Activated B cell treated with CpG ODN at 0.5 μM for 24 hours (primary cell): ENCODE data around the gene MYBPC1. TPM values are rescaled to one million over a fixed set of nuclear protein-coding genes. Genes with fewer than 3 reads are reported as not detected.

Experiments
- ATAC-seq: fragments of 200-7000 bp; cut with Tn5 transposase; one replicate; pipeline ENCODE4 v1.10.0; 2021; ENCODE audit warnings: low read depth, mild to moderate bottlenecking, moderate library complexity
- CTCF ChIA-PET: fragments of 350-600 bp; sonication (Branson Sonifier 250); formaldehyde crosslinking; loops from one replicate; lab custom pipeline; 2021; ENCODE audit warnings: antibody characterized with exemption; lab: Charles Lee
- POLR2A ChIA-PET: fragments of 350-600 bp; sonication (Branson Sonifier 250); formaldehyde crosslinking; loops from one replicate; lab custom pipeline; 2021; ENCODE audit warnings: antibody characterized with exemption; lab: Charles Lee
- DNase-seq: peaks from one replicate; pipeline ENCODE4 v3.0.0; 2022
- H3K27ac Mint-ChIP-seq: one replicate; pipeline ENCODE4 v1.8.0; 2020; ENCODE audit warnings: mixed read lengths
- H3K27me3 Mint-ChIP-seq: one replicate; pipeline ENCODE4 v1.8.0; 2021; ENCODE audit warnings: mixed read lengths
- H3K36me3 Mint-ChIP-seq: one replicate; pipeline ENCODE4 v1.8.0; 2021; ENCODE audit warnings: low read depth, mixed read lengths
- H3K4me1 Mint-ChIP-seq: one replicate; pipeline ENCODE4 v1.8.0; 2021; ENCODE audit warnings: mixed read lengths
- H3K4me3 Mint-ChIP-seq: one replicate; pipeline ENCODE4 v1.8.0; 2020; ENCODE audit warnings: mild to moderate bottlenecking, mixed read lengths
- H3K9me3 Mint-ChIP-seq: one replicate; pipeline ENCODE4 v1.8.0; 2020; ENCODE audit warnings: mixed read lengths
- CTCF ChIP-seq: fragments of 200-600 bp; IDR thresholded peaks from one replicate; pipeline ENCODE4 v1.8.0; 2022; ENCODE audit warnings: antibody characterized with exemption, mild to moderate bottlenecking
- intact Hi-C: fragments of 100-400 bp; cut with micrococcal nuclease; formaldehyde crosslinking; loops from one replicate; pipeline ENCODE4 v1.15.1; 2024
- total RNA-seq: library from RNA; stranded (reverse); gene quantifications from 2 replicates; pipeline ENCODE4 v1.2.3, GENCODE V29; 2022

Gene MYBPC1
- total RNA-seq, 1 donor from 2014 or later = not detected

- no peak for DNase-seq
- no peak for ATAC-seq
- H3K36me3 Mint-ChIP-seq = no peaks in the 10 kb centered on the region
- H3K4me3 Mint-ChIP-seq = no peak overlapping the region
- H3K27me3 Mint-ChIP-seq = no peaks in the 10 kb centered on the region
- POLR2A ChIA-PET = interaction anchor here (0.8 kb wide), 1 partner anchor 12 kb away, joined by 3 read pairs; no protein-coding TSS in a partner anchor
- no peaks in the 10 kb centered on the region for H3K9me3 Mint-ChIP-seq
- H3K4me1 Mint-ChIP-seq = peaks cover 30% of the 10 kb centered on the region
- intact Hi-C loops = no loop called here
- TF ChIP-seq CTCF = no peak
- CTCF ChIA-PET = no interaction called here
- no peak overlapping the region for H3K27ac Mint-ChIP-seq
These were observed 24.4 kb downstream of the MYBPC1 start for GRCh38 chr12:101619026-101619786.

- peaks cover 27% of the 10 kb centered on the region for H3K4me1 Mint-ChIP-seq
- ChIA-PET CTCF (no interaction called here), POLR2A (no interaction called here)
- no peak overlapping the region for H3K27ac Mint-ChIP-seq
- ATAC-seq (no peak), DNase-seq (no peak)
- H3K36me3 Mint-ChIP-seq = no peaks in the 10 kb centered on the region
- no peaks in the 10 kb centered on the region for H3K9me3 Mint-ChIP-seq
- H3K4me3 Mint-ChIP-seq = no peak overlapping the region
- H3K27me3 Mint-ChIP-seq = no peaks in the 10 kb centered on the region
- intact Hi-C loops = loop anchor here (2.0 kb wide), 1 partner anchor 15 kb away; no protein-coding TSS in a partner anchor
- TF ChIP-seq CTCF = no peak
These were observed 25.3 kb downstream of the MYBPC1 start for GRCh38 chr12:101619858-101620761.

GRCh38 chr12:101620762-101621133 is 26.0 kb downstream of the MYBPC1 start:
- Mint-ChIP-seq H3K4me1 (peaks cover 25% of the 10 kb centered on the region), H3K4me3 (no peak overlapping the region), H3K9me3 (no peaks in the 10 kb centered on the region), H3K27me3 (no peaks in the 10 kb centered on the region), H3K27ac (no peak overlapping the region), H3K36me3 (no peaks in the 10 kb centered on the region)
- ChIA-PET POLR2A (no interaction called here), CTCF (interaction anchor here (1.7 kb wide), 1 partner anchor 153 kb away, joined by 6 read pairs; no protein-coding TSS in a partner anchor)
- no peak for DNase-seq
- no peak for ATAC-seq
- TF ChIP-seq CTCF = no peak
- intact Hi-C loops = loop anchor here (2.0 kb wide), 1 partner anchor 14 kb away; no protein-coding TSS in a partner anchor

GRCh38 chr12:101628676-101629075 is 33.9 kb downstream of the MYBPC1 start:
- intact Hi-C loops = no loop called here
- DNase-seq (no peak), ATAC-seq (no peak)
- TF ChIP-seq CTCF = no peak
- Mint-ChIP-seq H3K4me3 (no peak overlapping the region), H3K27ac (no peak overlapping the region), H3K36me3 (no peaks in the 10 kb centered on the region), H3K9me3 (no peaks in the 10 kb centered on the region), H3K4me1 (peaks cover 10% of the 10 kb centered on the region), H3K27me3 (no peaks in the 10 kb centered on the region)
- CTCF ChIA-PET = no interaction called here
- POLR2A ChIA-PET = no interaction called here
